HCT116 (cell line): ENCODE data around the gene POU2AF1.

Experiments used
- EZH2phosphoT487 ChIP-seq: fragments of 200-600 bp; IDR thresholded peaks from 2 replicates; pipeline ENCODE4 v1.6.1; 2018; ENCODE audit warnings: antibody characterized with exemption, borderline replicate concordance
- RAD21 ChIP-seq: IDR thresholded peaks from 2 replicates; pipeline ENCODE4 v1.6.1; 2012; ENCODE audit warnings: low read depth, mild to moderate bottlenecking
- SIN3A ChIP-seq: IDR thresholded peaks from 2 replicates; pipeline ENCODE4 v1.6.1; 2012; ENCODE audit warnings: low read depth
- TF ChIP-seq, protein P1 (sequence below), 3 experiments: fragments of 200-600 bp in 1 of 3; sonication (generic) in 1 of 3; IDR thresholded peaks in 2 of 3; conservative IDR thresholded peaks in 1 of 3; 2 replicates each; pipeline ENCODE4 v1.5.1; 2012 to 2017; ENCODE audit warnings: low read depth in 2 of 3, low read length in 2 of 3, antibody characterized with exemption in 1 of 3, borderline replicate concordance in 1 of 3, control low read depth in 1 of 3, mild to moderate bottlenecking in 1 of 3, mixed read lengths in 1 of 3, mixed run types in 1 of 3, moderate library complexity in 1 of 3; ENCODE audit not compliant: insufficient read depth in 1 of 3

DNA sequence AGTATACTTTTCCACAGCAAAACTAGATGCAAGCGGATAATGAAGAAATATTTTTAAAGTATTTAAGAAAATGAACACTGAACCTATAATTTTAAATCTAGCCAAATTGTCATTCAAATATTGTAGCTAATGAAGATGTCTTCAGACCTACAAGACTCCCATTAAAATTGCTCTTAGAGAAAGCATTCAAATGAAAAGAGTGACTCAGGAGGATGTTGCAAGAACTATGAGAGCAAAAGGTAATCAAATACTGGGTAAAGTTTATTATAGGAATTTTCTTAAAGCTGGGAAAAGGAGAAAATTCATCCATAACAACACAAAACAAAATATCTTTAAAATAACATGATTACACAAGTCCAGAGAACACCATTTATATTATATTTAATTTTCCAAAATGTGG lies 5.4 kb upstream of the POU2AF1 start:
- TF ChIP-seq, protein P1, sequence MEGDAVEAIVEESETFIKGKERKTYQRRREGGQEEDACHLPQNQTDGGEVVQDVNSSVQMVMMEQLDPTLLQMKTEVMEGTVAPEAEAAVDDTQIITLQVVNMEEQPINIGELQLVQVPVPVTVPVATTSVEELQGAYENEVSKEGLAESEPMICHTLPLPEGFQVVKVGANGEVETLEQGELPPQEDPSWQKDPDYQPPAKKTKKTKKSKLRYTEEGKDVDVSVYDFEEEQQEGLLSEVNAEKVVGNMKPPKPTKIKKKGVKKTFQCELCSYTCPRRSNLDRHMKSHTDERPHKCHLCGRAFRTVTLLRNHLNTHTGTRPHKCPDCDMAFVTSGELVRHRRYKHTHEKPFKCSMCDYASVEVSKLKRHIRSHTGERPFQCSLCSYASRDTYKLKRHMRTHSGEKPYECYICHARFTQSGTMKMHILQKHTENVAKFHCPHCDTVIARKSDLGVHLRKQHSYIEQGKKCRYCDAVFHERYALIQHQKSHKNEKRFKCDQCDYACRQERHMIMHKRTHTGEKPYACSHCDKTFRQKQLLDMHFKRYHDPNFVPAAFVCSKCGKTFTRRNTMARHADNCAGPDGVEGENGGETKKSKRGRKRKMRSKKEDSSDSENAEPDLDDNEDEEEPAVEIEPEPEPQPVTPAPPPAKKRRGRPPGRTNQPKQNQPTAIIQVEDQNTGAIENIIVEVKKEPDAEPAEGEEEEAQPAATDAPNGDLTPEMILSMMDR (IDR thresholded peaks at IDR 0.05 in 2 of 3, conservative IDR thresholded peaks at IDR 0.05 in 1 of 3; ENCODE audit: borderline replicate concordance in 1 of 3, insufficient read depth in 1 of 3, low read depth in 2 of 3, low read length in 2 of 3), result no peak
- TF ChIP-seq EZH2phosphoT487 (no peak), RAD21 (no peak), SIN3A (no peak)
